ENCODE measurements around the gene LY6G6D. TPM values are rescaled to one million over a fixed set of nuclear protein-coding genes. Genes with fewer than 3 reads are reported as not detected.

Gene LY6G6D
- total and polyA plus RNA-seq, 2 of the 13 experiments (the other 11 are each of a cell fraction or from before 2014, with no cell fraction given) = not detected

GRCh38 chr6:31666337-31666965, 48.7 kb upstream of the LY6G6D start (continued):
- TF ChIP-seq ZNF672 (CRISPR knock-in tag; IDR thresholded peaks at IDR 0.05) (no peak), ZNF670 (CRISPR knock-in tag; IDR thresholded peaks at IDR 0.05; ENCODE audit: borderline replicate concordance) (0 out of 2 replicates have a peak, but pooled peaks have one; percentile 37), ZNF572 (CRISPR knock-in tag; IDR thresholded peaks at IDR 0.05) (0 out of 2 replicates have a peak, but pooled peaks have one; percentile 17), ZNF839 (CRISPR knock-in tag; IDR thresholded peaks at IDR 0.05; ENCODE audit: borderline replicate concordance) (0 out of 2 replicates have a peak, but pooled peaks have one; percentile 39), MXI1 (IDR thresholded peaks at IDR 0.05; ENCODE audit: borderline replicate concordance, low read depth, low read length) (no peak), ATF7-NPFF (CRISPR knock-in tag; IDR thresholded peaks at IDR 0.05; ENCODE audit: low read depth) (0 out of 2 replicates have a peak, but pooled peaks have one; percentile 2), ZSCAN30 (CRISPR knock-in tag; IDR thresholded peaks at IDR 0.05) (peak; percentile 69; the same call in 1 of the 2 replicates), ZNF225 (CRISPR knock-in tag; IDR thresholded peaks at IDR 0.05) (0 out of 2 replicates have a peak, but pooled peaks have one; percentile 83), ZNF550 (CRISPR knock-in tag; IDR thresholded peaks at IDR 0.05; ENCODE audit: borderline replicate concordance) (0 out of 2 replicates have a peak, but pooled peaks have one; percentile 86), FOXO4 (CRISPR knock-in tag; conservative IDR thresholded peaks at IDR 0.05) (0 out of 2 replicates have a peak, but pooled peaks have one; percentile 83), ZNF230 (CRISPR knock-in tag; IDR thresholded peaks at IDR 0.05) (0 out of 2 replicates have a peak, but pooled peaks have one; percentile 18), SATB2 (CRISPR knock-in tag; IDR thresholded peaks at IDR 0.05) (no peak), TBX2 (CRISPR knock-in tag; IDR thresholded peaks at IDR 0.05; ENCODE audit: borderline replicate concordance) (no peak), DMTF1 (CRISPR knock-in tag; IDR thresholded peaks at IDR 0.05) (peak; percentile 1; the same call in 1 of the 2 replicates), MYNN (CRISPR knock-in tag; IDR thresholded peaks at IDR 0.05; ENCODE audit: low read depth) (no peak), ZNF44 (CRISPR knock-in tag; IDR thresholded peaks at IDR 0.05) (0 out of 2 replicates have a peak, but pooled peaks have one; percentile 30), TERF1 (CRISPR knock-in tag; IDR thresholded peaks at IDR 0.05) (no peak), ZNF333 (CRISPR knock-in tag; IDR thresholded peaks at IDR 0.05; ENCODE audit: borderline replicate concordance) (no peak), SNAI1 (CRISPR knock-in tag; IDR thresholded peaks at IDR 0.05; ENCODE audit: borderline replicate concordance) (0 out of 2 replicates have a peak, but pooled peaks have one; percentile 6), HNRNPH1 (optimal IDR thresholded peaks at IDR 0.05; ENCODE audit: low read depth, low read length) (no peak), ZNF709 (CRISPR knock-in tag; IDR thresholded peaks at IDR 0.05) (peak; percentile 19; the same call in 1 of the 2 replicates), MTERF4 (CRISPR knock-in tag; IDR thresholded peaks at IDR 0.05) (peak; percentile 61; the same call in 1 of the 2 replicates)

Data from HepG2 (cell line).